Brain microvascular endothelial cell (primary cell): ENCODE data around the gene TRIM52.

ENCODE experiments used
- DNase-seq: peaks from one replicate; pipeline ENCODE4 v3.0.0-alpha.2; 2020
- H3K27ac ChIP-seq: fragments of 250-450 bp; sonication (Bioruptor Pico); 2 replicates; pipeline ENCODE4 v1.5.1; 2020; ENCODE audit warnings: mild to moderate bottlenecking, moderate library complexity
- H3K27me3 ChIP-seq: fragments of 250-450 bp; sonication (Bioruptor Pico); replicated peaks from 2 replicates; pipeline ENCODE4 v1.5.1; 2020; ENCODE audit warnings: mild to moderate bottlenecking
- H3K36me3 ChIP-seq: fragments of 250-450 bp; sonication (Bioruptor Pico); replicated peaks from 2 replicates; pipeline ENCODE4 v1.5.1; 2020; ENCODE audit warnings: mild to moderate bottlenecking
- H3K4me3 ChIP-seq: 2 replicates; pipeline ENCODE4 v1.5.1; 2011; ENCODE audit warnings: low read depth, mild to moderate bottlenecking, control low read depth, low read length, moderate library complexity
- in situ Hi-C: cut with HindIII; loops from 2 replicates; pipeline ENCODE4 v1.10.0; 2017; ENCODE audit warnings: low sequenced_read_pairs, low pct_ligation_motif_present
- TF ChIP-seq, protein P1 (sequence below): IDR thresholded peaks from 2 replicates; pipeline ENCODE4 v1.5.1; 2011; ENCODE audit warnings: low read depth, mild to moderate bottlenecking, moderate library complexity, low read length, control low read depth, inconsistent platforms; ENCODE audit errors: missing control alignments

Gene TRIM52

DNA sequence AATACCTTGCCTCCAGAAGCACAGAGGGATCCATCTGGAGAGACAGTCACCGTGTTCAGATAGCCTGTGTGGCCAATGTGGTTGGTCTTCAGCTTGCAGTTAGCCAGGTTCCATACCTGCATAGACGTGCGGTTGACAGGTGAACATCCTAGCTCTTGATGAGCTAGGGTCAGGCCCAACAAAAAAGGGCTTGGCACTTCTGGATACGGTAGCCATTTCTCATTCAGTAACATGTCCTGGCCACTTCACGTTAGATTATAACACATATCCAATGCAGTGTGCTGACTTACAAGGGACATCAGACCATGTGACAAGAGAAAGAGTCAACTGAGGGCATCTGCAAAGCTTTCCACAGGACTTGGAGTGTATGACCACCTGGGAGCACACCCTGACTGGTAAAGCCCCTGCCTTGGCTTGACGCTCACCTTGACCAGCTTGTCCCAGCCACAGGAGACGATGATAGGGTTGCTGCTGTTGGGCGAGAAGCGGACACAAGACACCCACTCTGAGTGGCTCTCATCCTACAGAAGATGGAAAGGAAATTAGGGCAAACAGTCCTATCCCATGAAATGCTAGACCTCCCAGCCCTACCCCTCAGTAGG lies 21.8 kb downstream of the TRIM52 start:
- no peak for DNase-seq
- TF ChIP-seq, protein P1, sequence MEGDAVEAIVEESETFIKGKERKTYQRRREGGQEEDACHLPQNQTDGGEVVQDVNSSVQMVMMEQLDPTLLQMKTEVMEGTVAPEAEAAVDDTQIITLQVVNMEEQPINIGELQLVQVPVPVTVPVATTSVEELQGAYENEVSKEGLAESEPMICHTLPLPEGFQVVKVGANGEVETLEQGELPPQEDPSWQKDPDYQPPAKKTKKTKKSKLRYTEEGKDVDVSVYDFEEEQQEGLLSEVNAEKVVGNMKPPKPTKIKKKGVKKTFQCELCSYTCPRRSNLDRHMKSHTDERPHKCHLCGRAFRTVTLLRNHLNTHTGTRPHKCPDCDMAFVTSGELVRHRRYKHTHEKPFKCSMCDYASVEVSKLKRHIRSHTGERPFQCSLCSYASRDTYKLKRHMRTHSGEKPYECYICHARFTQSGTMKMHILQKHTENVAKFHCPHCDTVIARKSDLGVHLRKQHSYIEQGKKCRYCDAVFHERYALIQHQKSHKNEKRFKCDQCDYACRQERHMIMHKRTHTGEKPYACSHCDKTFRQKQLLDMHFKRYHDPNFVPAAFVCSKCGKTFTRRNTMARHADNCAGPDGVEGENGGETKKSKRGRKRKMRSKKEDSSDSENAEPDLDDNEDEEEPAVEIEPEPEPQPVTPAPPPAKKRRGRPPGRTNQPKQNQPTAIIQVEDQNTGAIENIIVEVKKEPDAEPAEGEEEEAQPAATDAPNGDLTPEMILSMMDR, result no peak
- in situ Hi-C loops, result no loop called here
- H3K27me3 ChIP-seq, result no peaks in the 10 kb centered on the region
- H3K36me3 ChIP-seq, result peaks cover 84% of the 10 kb centered on the region
- no peak overlapping the region for H3K4me3 ChIP-seq
- H3K27ac ChIP-seq, result no peak overlapping the region

DNA sequence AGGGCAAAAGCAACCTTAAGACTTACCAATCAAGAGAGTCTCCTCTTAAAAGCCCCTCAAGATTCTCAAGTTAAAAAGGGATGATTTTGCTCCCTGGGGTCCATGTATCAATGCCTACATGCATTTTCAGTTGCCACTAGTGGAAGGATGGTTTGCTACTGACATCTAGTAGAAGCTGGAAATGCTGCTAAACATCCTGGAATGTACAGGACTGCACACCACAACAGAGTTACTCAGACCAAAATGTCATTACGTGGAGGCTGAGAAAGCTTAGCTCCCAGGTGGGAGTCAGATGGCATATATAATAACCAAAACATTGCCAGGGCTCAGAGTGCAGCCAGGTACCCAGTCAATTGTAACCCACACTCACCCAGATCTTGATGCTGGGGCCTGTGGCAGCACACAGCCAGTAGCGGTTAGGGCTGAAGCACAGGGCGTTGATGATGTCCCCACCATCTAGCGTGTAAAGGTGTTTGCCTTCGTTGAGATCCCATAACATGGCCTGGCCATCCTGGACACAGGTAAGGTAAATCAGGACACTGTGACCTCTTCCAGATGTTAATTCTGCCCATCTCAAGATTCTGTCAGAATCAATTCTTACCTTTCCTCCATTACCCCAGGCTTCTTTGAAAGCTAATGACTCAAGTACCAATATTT lies 23.1 kb downstream of the TRIM52 start:
- TF ChIP-seq, protein P1, result no peak
- in situ Hi-C loops, result no loop called here
- no peak for DNase-seq
- no peak overlapping the region for H3K27ac ChIP-seq
- H3K4me3 ChIP-seq, result no peak overlapping the region
- H3K27me3 ChIP-seq, result no peaks in the 10 kb centered on the region
- peaks cover 89% of the 10 kb centered on the region for H3K36me3 ChIP-seq

GRCh38 chr5:181236954-181237641 lies 23.8 kb downstream of the TRIM52 start:
- TF ChIP-seq, protein P1, result no peak
- in situ Hi-C loops, result no loop called here
- no peak for DNase-seq
- Histone ChIP-seq H3K27me3 (no peaks in the 10 kb centered on the region), H3K27ac (no peak overlapping the region), H3K36me3 (peaks cover 85% of the 10 kb centered on the region), H3K4me3 (no peak overlapping the region)

- no peak for DNase-seq
- TF ChIP-seq, protein P1, result no peak
- H3K4me3 ChIP-seq, result no peak overlapping the region
- no peak overlapping the region for H3K27ac ChIP-seq
- no peaks in the 10 kb centered on the region for H3K27me3 ChIP-seq
- H3K36me3 ChIP-seq, result peaks cover 80% of the 10 kb centered on the region
- in situ Hi-C loops, result no loop called here
Observed at GRCh38 chr5:181236471-181236870, 24.5 kb downstream of the TRIM52 start.

GRCh38 chr5:181235689-181236366 lies 25.1 kb downstream of the TRIM52 start:
- in situ Hi-C loops, result no loop called here
- no peak overlapping the region for H3K27ac ChIP-seq
- H3K4me3 ChIP-seq, result no peak overlapping the region
- TF ChIP-seq, protein P1, result no peak
- peaks cover 74% of the 10 kb centered on the region for H3K36me3 ChIP-seq
- no peak for DNase-seq
- H3K27me3 ChIP-seq, result no peaks in the 10 kb centered on the region
